Measurements from ENCODE around the gene OLIG3.

Gene OLIG3

GRCh38 chr6:137494281-137494987, at the start of gene OLIG3:
Gene OLIG3 (minus strand): TSS chr6:137494394. CDS start chr6:137494170, 224 bp downstream.
- no peak for TF ChIP-seq CTCF (IDR thresholded peaks at IDR 0.05; ENCODE audit: insufficient read depth, low read depth, low read length, missing control alignments)
- DNase-seq (ENCODE audit: low read depth), result no peak
- no peak within 1 kb of the TSS for H3K4me3 ChIP-seq (ENCODE audit: low read depth, low read length)

- peak; percentile 7 for DNase-seq (ENCODE audit: low read depth)
- no peak for TF ChIP-seq CTCF (IDR thresholded peaks at IDR 0.05; ENCODE audit: insufficient read depth, low read depth, low read length, missing control alignments)
- H3K4me3 ChIP-seq (ENCODE audit: low read depth, low read length), result no peak overlapping the region
Observed at GRCh38 chr6:137543114-137543513, 48.9 kb upstream of the OLIG3 start.

DNA sequence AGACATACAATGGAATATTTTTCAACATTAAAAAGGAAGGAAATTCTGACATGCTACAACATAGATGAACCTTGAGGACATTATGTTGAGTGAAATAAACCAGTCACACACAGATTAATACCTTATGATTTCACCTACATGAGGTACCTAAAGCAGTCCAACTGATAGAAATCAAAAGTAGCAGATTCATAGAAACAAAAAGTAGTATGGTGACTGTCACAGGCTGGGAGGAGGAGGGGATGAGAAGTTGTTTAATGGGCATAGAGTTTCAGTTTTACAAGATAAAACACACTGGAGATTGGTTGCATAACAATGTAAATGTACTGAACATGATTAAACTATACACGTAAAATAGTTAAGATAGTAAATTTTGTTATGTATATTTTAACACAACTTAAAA, 48.5 kb upstream of the OLIG3 start:
- no peak overlapping the region for H3K4me3 ChIP-seq (ENCODE audit: low read depth, low read length)

DNA sequence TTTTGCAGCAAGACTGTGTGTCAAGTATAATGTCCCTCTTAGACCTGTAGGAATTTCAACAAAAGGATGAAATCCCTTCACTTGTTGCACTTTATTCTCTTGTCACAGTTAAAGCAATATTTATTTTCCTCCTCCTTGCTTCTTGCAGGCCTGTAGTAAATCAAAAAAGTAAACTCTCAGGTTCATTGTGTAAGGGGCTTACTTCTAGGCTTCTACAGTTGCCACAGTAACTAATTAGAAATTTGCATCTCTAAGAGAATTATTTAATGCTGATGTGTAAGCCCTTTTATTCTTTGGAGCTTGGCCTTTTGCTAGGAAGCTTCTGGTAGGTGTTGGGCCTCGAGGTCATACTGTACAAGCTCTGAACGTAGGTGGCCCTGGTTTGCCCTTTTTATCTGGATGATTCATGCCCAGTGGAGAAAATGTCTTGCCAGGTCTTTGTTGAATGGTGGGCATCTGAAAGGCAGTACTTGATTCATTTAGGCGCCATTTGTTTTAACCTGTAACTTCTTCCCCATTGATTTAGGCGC, 47.4 kb upstream of the OLIG3 start:
- H3K4me3 ChIP-seq (ENCODE audit: low read depth, low read length), result no peak overlapping the region
- TF ChIP-seq CTCF (IDR thresholded peaks at IDR 0.05; ENCODE audit: insufficient read depth, low read depth, low read length, missing control alignments), result no peak
- no peak for DNase-seq (ENCODE audit: low read depth)

More for the DNA sequence above, 48.5 kb upstream of the OLIG3 start:
- TF ChIP-seq CTCF (IDR thresholded peaks at IDR 0.05; ENCODE audit: insufficient read depth, low read depth, low read length, missing control alignments), result no peak
- DNase-seq (ENCODE audit: low read depth), result peak; percentile 6

- DNase-seq (ENCODE audit: low read depth), result peak; percentile 48
- H3K4me3 ChIP-seq (ENCODE audit: low read depth, low read length), result no peak overlapping the region
- no peak for TF ChIP-seq CTCF (IDR thresholded peaks at IDR 0.05; ENCODE audit: insufficient read depth, low read depth, low read length, missing control alignments)
Observed at GRCh38 chr6:137536104-137536773, 42.0 kb upstream of the OLIG3 start.

- TF ChIP-seq CTCF (IDR thresholded peaks at IDR 0.05; ENCODE audit: insufficient read depth, low read depth, low read length, missing control alignments), result no peak
- DNase-seq (ENCODE audit: low read depth), result no peak
- no peak overlapping the region for H3K4me3 ChIP-seq (ENCODE audit: low read depth, low read length)
Observed at GRCh38 chr6:137531376-137532092, 37.3 kb upstream of the OLIG3 start.
